NCI-H2107 treated with DMSO at 0.1 percent for 48 hours (cell line): ENCODE data around the gene ZNF483.
"Not testable (repeated sequence)": the region's sequence is repeated elsewhere in the genome, so short reads cannot be mapped to it uniquely, and the experiment has no call there.

Experiments used
- DNase-seq: peaks from one replicate; lab custom pipeline; 2025; ENCODE audit not compliant: unreplicated experiment; lab: John Stamatoyannopoulos, UW

Gene ZNF483

DNA sequence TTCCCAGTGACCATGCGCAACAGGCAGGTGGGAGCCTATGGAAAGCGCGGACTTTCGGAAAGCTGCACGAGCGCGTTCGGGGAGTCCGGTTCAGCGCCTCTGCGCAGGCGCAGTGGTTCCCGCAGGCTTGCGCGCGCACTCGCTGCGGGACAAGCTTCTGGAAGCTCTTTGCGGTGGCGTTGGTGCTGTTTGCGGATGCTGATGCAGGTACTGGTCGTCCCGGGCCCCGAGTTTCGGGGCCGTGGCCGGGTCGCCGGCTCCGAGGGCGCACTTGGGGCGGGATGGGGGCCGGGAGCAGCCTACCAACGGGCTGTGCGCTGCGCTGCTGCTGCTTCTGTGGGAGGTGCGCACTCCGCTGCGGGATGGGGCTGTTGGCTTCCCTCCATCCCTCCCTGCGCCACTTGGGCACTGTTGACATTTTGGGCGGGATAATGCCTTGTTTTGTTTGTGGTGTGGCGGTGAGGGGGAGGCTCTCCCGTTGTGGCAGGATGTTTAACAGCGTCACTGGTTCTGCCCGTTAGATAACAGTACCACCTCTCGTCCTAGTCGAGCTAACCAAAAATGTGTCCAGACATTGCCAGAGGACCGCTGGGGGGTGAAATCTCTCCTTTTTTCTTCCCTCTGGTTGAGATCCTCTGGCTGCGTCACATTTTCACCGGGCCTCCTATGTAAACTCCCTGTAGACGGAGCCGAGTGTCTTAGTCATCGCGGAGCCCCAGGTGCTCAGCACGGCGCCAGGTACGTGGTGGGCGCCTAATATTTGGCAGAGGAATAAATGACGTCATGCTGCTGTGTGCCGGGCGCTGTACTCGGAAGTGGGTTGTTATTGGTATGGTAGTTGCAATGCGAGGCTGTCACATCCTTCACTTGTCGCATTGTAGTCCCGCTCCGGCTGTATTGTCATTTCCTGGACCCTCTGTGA, at the start of gene ZNF483:
Gene ZNF483, plus strand, starts transcription at position 124 of the 922 bp plus-strand sequence. CDS start 2,217 bp downstream, outside the sequence.
- peak; percentile 25 for DNase-seq

GRCh38 chr9:111475195-111475594, 49.8 kb upstream of the ZNF483 start:
- DNase-seq, result no peak

GRCh38 chr9:111477677-111478076, 47.3 kb upstream of the ZNF483 start:
- DNase-seq, result no peak

- DNase-seq, result peak; percentile 54
These were observed 42.9 kb upstream of the ZNF483 start for GRCh38 chr9:111481885-111482636.

DNA sequence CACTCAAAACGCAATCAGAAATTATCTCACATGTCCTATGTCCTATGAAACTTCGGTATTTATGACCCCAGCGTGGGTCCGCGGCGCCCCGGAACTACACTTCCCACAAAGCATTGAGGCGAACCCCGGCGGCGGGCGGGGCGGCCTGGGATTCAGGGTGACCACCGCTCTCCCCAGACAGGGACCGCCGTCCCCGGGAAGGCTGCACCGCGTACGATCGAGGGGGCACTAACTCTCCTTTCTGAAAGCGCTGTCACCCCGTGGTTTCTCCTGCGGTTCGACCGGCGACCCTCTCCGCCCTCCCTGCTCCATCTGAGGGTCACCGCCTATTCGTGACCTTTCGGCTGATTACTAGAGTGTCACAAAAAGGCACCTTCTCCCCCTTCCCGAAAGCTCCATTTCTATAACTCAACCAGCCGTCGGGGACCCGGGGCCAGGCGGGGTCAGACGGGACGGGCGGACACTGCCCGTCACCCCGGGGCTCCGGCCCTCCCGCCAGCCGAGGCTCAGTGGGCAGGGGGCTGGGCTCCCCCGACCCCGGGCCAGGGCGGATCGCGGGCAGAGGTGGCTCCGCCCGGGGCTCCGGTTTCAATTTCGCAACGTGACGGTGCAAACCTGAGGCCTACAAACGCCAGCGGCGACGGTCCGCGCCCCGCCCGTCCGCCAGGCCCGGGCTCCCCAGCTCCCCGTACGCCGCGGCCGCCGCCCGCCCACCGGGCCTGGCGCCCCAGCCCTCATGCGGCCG, 42.1 kb upstream of the ZNF483 start:
- DNase-seq, result no peak

DNA sequence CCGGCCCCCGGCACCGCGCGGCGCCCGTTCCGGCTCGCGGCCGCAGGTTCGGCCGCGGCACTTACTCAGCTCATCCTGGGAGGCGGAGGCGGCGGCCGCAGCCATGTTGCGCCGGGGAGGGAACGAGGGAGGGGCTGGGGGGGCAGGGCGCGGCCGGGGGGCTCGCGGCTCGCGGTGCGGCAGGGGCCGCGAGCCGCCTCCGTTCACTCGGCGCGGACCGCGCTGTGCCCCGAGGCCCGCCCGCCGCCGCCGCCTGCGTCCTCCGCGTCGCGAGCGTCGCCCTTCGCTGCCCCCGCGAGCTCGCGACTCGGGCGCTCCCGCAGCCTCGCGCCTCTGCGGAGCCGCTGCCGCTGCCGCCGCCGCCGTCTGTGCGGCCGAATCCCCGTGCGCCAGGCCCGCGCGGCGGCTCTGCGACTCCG, 41.5 kb upstream of the ZNF483 start:
- no peak for DNase-seq

DNA sequence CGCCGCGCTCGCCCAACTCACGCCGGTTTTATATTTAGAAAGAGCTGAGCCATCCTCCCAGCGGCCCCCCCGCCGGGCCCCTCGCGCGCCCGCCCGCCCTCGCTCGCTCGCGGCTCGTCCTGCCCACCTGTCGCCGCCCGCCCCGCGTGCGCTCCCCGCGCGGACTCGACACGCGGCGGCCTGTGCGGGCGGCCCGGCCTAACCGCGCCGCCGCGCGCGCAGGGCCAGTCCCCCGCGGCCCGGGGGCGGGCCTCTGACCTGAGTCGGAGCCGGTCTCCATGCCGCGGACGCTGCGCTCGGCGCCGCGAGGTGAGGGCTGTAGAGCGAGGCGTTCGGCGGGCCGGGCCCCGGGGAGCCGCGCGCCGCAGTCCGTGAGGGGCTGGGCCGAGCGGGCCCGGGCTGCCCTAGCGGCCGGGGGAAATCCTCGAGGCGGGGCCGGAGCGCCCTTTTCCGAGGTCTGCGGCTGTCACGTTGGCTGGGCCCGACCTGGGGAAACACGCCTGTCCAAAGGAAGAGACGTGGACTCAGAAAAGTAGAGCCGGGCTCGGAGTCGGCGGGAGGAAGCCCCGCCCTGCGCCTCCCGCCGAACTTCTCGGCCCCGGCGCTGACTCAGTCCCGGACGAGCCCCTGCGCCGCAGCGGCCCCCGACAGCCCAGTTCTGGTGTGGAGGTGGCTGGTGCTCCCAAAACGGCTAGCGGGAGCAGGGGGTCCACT, 41.0 kb upstream of the ZNF483 start, which contains the start of gene ECPAS:
Gene ECPAS, minus strand, starts transcription at position 526 of the 714 bp plus-strand sequence. CDS start 11,465 bp downstream, outside the sequence.
- no peak for DNase-seq

- no peak for DNase-seq
These were observed 40.4 kb upstream of the ZNF483 start for GRCh38 chr9:111484572-111484894.

- not testable (repeated sequence) for DNase-seq
These were observed 27.8 kb upstream of the ZNF483 start for GRCh38 chr9:111497196-111497595.

DNA sequence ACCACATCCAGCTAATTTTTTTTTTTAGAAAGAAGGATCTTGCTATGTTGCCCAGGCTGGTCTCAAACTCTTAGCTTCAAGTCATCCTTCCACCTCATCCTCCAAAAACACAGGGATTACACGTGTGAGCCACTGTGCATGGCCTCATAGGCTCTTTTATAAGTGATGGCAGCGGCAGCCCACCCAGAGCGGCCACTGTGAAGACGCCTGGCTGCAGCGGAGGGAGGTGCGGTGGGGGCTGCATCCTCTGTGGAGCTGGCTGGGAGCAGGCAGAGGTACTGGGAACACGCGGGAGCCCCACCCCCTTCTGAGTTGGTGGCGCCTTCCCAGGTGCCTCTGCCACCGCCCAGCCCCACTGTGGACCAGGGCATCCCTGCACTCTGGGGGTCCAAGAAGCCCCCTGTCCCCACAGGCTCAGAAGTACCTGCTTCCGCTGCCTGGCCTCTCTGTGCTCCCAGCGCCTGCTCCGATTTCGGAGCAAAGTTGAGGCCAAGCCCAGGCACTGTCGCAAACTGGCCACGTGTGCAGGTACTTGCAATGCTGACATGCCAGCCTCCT, 23.9 kb upstream of the ZNF483 start:
- DNase-seq, result no peak

GRCh38 chr9:111501648-111502047, 23.3 kb upstream of the ZNF483 start:
- no peak for DNase-seq

DNA sequence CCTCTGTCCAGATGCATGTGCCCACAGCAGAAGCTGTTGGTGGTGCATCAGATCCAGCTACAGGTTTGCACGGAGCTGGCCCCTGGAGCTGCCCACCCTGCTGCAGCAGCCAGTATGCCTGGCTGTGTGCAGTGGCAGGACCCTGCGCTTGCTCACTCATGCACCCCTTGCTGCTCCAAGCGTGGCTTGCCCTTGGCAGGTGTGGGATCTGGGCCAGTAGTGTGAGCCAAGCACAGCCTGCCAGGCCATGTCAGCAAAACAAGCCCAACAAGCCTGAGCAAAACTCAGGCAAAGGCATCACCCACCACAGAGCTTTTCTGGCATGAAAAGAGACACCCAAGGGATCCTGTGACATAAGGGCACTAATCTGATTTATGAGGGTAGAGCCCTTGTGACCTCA, 22.5 kb upstream of the ZNF483 start:
- DNase-seq, result no peak

DNA sequence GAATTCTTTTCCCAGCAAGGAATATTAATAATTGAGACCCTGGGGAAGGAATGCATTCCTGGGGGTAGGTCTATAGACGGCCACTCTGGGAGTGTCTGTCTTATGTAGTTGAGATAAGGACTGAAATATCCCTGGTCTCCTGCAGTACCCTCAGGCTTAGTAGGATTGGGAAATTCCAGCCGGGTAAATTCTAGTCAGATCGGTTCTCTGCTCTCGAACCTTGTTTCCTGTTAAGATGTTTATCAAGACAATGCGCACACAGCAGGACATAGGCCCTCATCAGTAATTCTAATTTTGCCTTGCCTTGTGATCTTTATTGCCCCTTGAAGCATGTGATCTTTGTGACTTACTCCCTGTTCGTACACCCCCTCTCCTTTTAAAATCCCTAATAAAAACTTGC, 13.4 kb upstream of the ZNF483 start:
- not testable (repeated sequence) for DNase-seq

GRCh38 chr9:111514967-111515366, 10.0 kb upstream of the ZNF483 start:
- DNase-seq, result no peak

DNA sequence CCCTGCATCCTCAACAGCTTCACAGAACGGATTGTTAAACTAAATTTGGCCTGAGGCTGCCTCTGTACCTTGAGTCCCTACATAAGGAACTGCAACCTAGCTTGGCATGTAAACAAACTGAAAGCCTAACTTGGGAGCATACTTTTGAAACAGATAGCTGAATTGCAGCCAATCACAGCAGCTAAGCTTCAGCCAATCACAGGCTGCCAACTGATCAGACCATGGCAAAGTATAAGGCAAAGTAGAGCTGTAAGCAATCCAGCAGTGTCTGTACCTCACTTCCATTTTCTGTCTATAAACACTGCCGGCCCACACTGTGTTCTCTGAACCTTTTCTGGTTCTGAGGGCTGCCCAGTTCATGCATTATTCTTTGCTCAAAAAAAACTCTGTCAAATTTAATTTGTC, 8.9 kb upstream of the ZNF483 start:
- no peak for DNase-seq

DNA sequence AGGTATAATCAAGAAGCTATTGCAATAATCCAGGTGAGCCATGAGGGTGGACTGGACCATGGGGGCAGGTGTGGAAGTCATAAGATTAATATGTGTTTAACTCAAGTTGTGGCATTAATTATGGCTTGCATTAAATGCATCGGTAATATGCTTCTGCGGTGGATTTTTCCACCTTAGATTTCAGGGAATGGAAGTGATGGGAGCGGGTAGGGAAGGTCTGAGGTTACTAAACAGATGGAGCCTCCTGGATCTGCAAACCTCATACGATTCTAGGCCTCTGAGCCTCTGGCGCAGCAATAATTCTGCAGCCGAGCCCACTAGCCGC, 286 bp upstream of the ZNF483 start:
- no peak for DNase-seq

GRCh38 chr9:111527347-111527746, 2.4 kb downstream of the ZNF483 start:
- no peak for DNase-seq

- no peak for DNase-seq
These were observed 4.8 kb downstream of the ZNF483 start for GRCh38 chr9:111529787-111530186.

- no peak for DNase-seq
These were observed 6.7 kb downstream of the ZNF483 start for GRCh38 chr9:111531716-111532115.

- no peak for DNase-seq
These were observed 8.3 kb downstream of the ZNF483 start for GRCh38 chr9:111533099-111533790.
